K562 (cell line): ENCODE measurements around the gene ACTR1B.

Experiments used
- CBFB ChIP-seq: sonication (generic); formaldehyde crosslinking; IDR thresholded peaks from 2 replicates; pipeline ENCODE4 v1.4.0; 2020; ENCODE audit warnings: mild to moderate bottlenecking, missing genetic modification reagents
- CHCHD3 ChIP-seq: fragments of 250-450 bp; sonication (Bioruptor Pico); IDR thresholded peaks from 2 replicates; pipeline ENCODE4 v2.1.2; 2022; ENCODE audit warnings: mild to moderate bottlenecking
- CTCF ChIP-seq, 3 experiments: IDR thresholded peaks in 2 of 3; conservative IDR thresholded peaks in 1 of 3; 2 replicates each; pipeline ENCODE4 v1.5.1; 2011 to 2012; ENCODE audit warnings: low read length in 3 of 3, mild to moderate bottlenecking in 3 of 3, control low read depth in 2 of 3, improper control_type of control experiment in 1 of 3, inconsistent platforms in 1 of 3, low read depth in 1 of 3, mixed read lengths in 1 of 3, moderate library complexity in 1 of 3; ENCODE audit not compliant: insufficient read depth in 2 of 3
- FOXJ3 ChIP-seq: sonication (generic); formaldehyde crosslinking; IDR thresholded peaks from 2 replicates; pipeline ENCODE4 v1.4.0; 2020; ENCODE audit warnings: mild to moderate bottlenecking, missing genetic modification reagents
- HDAC2 ChIP-seq: fragments of 450-650 bp; IDR thresholded peaks from 2 replicates; pipeline ENCODE4 v1.6.1; 2016; ENCODE audit warnings: mild to moderate bottlenecking
- LARP7 ChIP-seq: fragments of 450-650 bp; IDR thresholded peaks from 2 replicates; pipeline ENCODE4 v1.6.1; 2016
- NFE2L1 ChIP-seq: fragments of 450-650 bp; IDR thresholded peaks from 2 replicates; pipeline ENCODE4 v1.6.1; 2016; ENCODE audit warnings: missing genetic modification characterization, low read depth, mild to moderate bottlenecking, missing compliant biosample characterization, moderate library complexity, borderline replicate concordance
- POLR3A ChIP-seq: IDR thresholded peaks from 2 replicates; pipeline ENCODE4 v1.6.1; 2011; ENCODE audit warnings: borderline replicate concordance, mild to moderate bottlenecking, moderate library complexity; ENCODE audit not compliant: insufficient read length, insufficient read depth; ENCODE audit errors: extremely low read depth
- SIN3A ChIP-seq, 2 experiments: fragments of 150-350 bp in 1 of 2; IDR thresholded peaks; 2 replicates each; pipeline ENCODE4 v1.6.1; 2011 to 2016; ENCODE audit warnings: borderline replicate concordance in 2 of 2, low read depth in 2 of 2, low read length in 2 of 2, mild to moderate bottlenecking in 2 of 2, moderate library complexity in 2 of 2; ENCODE audit not compliant: control insufficient read depth in 1 of 2
- STAT5A ChIP-seq: IDR thresholded peaks from 2 replicates; pipeline ENCODE4 v1.6.1; 2012; ENCODE audit warnings: low read length, inconsistent platforms, borderline replicate concordance
- ZC3H11A ChIP-seq: IDR thresholded peaks from 2 replicates; pipeline ENCODE4 v1.6.1; 2012; ENCODE audit warnings: low read depth, low read length, improper control_type of control experiment
- TF ChIP-seq, protein P1 (sequence below): fragments of 450-650 bp; formaldehyde crosslinking; IDR thresholded peaks from 2 replicates; pipeline ENCODE4 v1.4.0; 2022; ENCODE audit warnings: missing genetic modification characterization
- TF ChIP-seq, protein P2 (sequence below): fragments of 450-650 bp; IDR thresholded peaks from 2 replicates; pipeline ENCODE4 v1.6.1; 2018; ENCODE audit not compliant: partially characterized antibody
- TF ChIP-seq, protein P3 (sequence below): fragments of 150-350 bp; conservative IDR thresholded peaks from 2 replicates; pipeline ENCODE4 v1.6.1; 2014; ENCODE audit warnings: low read length

DNA sequence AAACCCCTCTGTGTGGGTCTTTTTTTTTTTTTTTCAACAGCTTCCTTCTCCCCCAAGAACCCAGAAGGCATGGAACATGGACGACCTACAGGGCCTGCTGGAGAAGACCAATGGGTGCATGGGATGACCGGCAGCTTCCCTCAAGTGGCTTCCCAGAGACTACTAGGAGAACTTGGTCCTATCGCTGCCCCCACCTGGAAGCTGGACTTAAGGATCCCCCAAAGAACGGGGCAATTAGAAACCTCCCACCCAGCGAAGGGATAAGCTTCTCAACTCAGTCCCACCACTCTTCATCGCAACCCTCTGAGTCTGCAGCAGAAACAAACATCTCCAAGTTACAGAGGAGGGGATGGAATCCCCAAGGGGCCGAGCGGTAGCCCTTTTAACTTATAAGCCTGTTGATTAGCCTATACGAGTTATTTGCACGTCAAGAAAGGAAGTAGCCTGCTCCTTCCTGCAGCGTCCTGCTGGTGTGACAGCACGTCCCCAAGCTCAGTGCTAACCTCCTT, 1.4 kb downstream of the ACTR1B start:
- TF ChIP-seq STAT5A (no peak), CBFB (CRISPR knock-in tag) (no peak), NFE2L1 (tag) (no peak), ZC3H11A (no peak), LARP7 (no peak), FOXJ3 (CRISPR knock-in tag) (no peak), CTCF (IDR thresholded peaks at IDR 0.05 in 2 of 3, conservative IDR thresholded peaks at IDR 0.05 in 1 of 3; ENCODE audit: insufficient read depth in 2 of 3, low read depth in 1 of 3, low read length in 3 of 3) (no peak), SIN3A (IDR thresholded peaks at IDR 0.05; ENCODE audit: borderline replicate concordance in 2 of 2, control insufficient read depth in 1 of 2, low read depth in 2 of 2, low read length in 2 of 2) (no peak), HDAC2 (no peak), CHCHD3 (CRISPR knock-in tag) (no peak), POLR3A (no peak)
- TF ChIP-seq, protein P1, sequence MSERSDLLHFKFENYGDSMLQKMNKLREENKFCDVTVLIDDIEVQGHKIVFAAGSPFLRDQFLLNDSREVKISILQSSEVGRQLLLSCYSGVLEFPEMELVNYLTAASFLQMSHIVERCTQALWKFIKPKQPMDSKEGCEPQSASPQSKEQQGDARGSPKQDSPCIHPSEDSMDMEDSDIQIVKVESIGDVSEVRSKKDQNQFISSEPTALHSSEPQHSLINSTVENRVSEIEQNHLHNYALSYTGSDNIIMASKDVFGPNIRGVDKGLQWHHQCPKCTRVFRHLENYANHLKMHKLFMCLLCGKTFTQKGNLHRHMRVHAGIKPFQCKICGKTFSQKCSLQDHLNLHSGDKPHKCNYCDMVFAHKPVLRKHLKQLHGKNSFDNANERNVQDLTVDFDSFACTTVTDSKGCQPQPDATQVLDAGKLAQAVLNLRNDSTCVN (CRISPR knock-in tag) = no peak
- TF ChIP-seq, protein P2, sequence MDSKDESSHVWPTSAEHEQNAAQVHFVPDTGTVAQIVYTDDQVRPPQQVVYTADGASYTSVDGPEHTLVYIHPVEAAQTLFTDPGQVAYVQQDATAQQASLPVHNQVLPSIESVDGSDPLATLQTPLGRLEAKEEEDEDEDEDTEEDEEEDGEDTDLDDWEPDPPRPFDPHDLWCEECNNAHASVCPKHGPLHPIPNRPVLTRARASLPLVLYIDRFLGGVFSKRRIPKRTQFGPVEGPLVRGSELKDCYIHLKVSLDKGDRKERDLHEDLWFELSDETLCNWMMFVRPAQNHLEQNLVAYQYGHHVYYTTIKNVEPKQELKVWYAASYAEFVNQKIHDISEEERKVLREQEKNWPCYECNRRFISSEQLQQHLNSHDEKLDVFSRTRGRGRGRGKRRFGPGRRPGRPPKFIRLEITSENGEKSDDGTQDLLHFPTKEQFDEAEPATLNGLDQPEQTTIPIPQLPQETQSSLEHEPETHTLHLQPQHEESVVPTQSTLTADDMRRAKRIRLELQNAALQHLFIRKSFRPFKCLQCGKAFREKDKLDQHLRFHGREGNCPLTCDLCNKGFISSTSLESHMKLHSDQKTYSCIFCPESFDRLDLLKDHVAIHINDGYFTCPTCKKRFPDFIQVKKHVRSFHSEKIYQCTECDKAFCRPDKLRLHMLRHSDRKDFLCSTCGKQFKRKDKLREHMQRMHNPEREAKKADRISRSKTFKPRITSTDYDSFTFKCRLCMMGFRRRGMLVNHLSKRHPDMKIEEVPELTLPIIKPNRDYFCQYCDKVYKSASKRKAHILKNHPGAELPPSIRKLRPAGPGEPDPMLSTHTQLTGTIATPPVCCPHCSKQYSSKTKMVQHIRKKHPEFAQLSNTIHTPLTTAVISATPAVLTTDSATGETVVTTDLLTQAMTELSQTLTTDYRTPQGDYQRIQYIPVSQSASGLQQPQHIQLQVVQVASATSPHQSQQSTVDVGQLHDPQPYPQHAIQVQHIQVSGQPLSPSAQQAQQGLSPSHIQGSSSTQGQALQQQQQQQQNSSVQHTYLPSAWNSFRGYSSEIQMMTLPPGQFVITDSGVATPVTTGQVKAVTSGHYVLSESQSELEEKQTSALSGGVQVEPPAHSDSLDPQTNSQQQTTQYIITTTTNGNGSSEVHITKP = no peak
- TF ChIP-seq, protein P3, sequence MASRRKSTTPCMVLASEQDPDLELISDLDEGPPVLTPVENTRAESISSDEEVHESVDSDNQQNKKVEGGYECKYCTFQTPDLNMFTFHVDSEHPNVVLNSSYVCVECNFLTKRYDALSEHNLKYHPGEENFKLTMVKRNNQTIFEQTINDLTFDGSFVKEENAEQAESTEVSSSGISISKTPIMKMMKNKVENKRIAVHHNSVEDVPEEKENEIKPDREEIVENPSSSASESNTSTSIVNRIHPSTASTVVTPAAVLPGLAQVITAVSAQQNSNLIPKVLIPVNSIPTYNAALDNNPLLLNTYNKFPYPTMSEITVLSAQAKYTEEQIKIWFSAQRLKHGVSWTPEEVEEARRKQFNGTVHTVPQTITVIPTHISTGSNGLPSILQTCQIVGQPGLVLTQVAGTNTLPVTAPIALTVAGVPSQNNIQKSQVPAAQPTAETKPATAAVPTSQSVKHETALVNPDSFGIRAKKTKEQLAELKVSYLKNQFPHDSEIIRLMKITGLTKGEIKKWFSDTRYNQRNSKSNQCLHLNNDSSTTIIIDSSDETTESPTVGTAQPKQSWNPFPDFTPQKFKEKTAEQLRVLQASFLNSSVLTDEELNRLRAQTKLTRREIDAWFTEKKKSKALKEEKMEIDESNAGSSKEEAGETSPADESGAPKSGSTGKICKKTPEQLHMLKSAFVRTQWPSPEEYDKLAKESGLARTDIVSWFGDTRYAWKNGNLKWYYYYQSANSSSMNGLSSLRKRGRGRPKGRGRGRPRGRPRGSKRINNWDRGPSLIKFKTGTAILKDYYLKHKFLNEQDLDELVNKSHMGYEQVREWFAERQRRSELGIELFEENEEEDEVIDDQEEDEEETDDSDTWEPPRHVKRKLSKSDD = no peak
